GM19463 (cell line): ENCODE measurements around the gene RALGAPA1.
"Not testable (repeated sequence)": the region's sequence is repeated elsewhere in the genome, so short reads cannot be mapped to it uniquely, and the experiment has no call there.

Experiments
- ATAC-seq: cut with Tn5 transposase; IDR thresholded peaks from one replicate; pipeline ENCODE4 v1.9.1; 2021; ENCODE audit warnings: mild to moderate bottlenecking, moderate library complexity; ENCODE audit not compliant: unreplicated experiment

RALGAPA1 gene

DNA sequence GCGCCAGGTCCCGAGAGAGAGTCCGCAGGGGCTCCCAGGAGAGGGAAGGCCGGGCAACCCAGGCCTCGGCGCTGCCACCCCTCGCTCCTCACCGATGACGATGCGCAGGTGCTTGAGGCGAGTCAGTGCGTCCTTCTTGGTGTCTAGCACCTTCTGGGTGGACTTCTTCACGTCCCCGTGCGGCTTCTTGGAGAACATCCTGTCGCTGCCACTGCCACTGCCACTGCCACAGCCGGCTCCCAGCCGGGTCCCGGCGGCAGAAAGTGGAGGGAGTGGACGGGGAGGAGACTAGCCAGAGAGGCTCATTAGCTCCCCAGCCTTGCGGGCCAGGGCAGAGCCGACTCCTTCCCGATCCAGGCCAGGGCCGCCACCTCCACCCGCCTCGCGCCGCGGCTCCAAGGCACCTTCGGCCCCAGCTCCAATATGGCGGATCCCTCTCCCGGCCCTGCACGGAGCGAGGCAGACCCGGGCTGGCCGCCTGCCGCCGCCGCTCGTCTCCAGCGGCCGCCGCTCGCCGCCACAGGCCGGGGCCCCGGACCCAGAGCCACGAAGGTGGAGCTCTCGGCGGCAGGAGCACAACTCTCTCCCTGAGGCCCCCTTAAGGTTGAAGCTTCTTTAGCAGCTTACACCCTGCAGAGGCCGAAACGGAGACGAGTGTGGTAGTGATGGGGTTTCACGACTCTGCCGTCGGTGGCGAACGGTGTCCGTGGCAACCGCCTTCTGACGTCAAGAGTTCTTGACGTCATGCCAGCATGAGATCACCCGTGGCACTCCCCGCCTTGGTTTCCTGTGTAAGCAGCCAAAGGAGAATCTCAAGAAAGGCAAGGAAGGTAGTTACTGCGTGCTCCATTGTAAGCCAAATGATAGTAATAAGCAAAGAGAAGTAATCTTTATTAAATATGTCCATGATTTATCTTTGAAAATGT, at the start of gene RALGAPA1:
TSS of gene RALGAPA1 (minus strand) at position 658 of the 926 bp plus-strand sequence. CDS start at position 198, 460 bp downstream.
- ATAC-seq = peak; percentile 95

DNA sequence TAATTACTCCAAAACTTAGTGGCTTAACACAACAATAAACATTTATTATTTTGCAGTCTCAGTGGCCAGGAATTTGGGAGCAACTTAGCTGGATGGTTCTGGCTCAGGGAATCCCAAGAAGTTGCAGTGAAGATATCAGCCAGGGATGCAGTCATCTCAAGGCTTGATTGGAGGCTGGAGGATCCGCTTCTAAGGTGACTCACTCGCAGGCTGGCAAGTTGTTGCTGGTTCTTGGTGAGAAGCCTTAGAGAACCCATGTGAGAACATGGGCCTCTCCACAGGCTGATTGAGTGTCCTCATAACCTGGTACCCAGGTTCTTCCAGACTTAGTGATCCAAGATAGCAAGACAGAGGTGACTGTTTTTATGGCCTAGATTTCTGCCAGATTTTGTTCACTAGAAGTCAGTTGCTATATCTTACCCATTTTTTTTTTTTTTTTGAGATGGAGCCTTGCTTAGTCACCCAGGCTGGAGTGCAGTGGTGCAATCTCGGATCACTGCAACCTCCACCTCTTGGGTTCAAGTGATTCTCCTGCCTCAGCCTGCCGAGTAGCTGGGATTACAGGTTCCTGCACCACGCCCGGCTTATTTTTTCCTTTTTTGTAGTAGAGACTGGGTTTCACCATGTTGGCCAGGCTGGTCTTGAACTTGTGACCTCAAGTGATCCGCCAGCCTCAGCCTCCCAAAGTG, 49.6 kb upstream of the RALGAPA1 start:
- no peak for ATAC-seq

- ATAC-seq = peak; percentile 98
Observed at GRCh38 chr14:35855876-35856481, 46.9 kb upstream of the RALGAPA1 start.

DNA sequence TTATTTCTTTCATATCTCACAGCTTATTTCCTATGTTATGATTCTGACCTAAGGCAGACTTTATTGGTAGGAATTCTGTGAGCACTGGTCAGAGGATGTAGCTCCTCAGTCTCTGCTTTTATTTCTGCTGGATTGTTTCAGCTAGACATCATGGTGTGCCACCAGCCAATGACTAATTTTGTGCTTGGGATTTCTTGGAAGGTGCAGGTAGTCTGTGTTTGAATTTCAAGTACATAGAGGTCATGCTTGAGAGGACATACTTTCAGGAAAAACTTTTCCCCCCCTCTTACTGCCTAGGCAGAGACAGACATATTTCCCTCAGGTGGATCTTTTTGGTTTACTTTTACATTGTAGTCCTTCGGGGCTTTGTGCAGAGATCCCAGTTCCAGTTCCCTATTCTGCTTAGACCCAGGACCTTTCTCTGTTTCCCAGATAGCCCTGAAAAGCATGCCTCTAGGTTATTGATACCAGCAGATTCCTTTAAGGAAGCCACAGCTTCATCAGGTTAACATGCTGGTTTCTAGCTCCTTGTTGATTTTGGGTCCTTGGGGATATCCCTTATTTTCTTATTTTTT, 45.7 kb upstream of the RALGAPA1 start:
- no peak for ATAC-seq

DNA sequence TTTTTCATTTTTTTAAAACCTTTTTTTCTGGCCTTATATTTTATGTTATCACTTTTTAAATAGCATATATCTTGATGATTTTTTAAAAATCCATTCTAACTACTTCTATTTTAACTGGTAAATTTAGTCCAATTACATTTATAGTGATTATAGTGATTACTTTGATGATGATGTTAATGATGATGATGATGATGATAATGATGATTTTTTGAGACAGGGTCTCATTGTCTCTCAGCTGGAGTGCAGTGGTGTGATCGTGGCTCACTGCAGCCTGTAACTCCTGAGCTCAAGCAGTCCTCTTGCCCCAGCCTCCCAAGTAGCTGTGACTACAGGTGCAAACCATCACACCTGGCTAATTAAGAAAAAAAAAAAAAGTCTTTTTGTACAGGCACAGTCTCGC, 44.1 kb upstream of the RALGAPA1 start:
- no peak for ATAC-seq

DNA sequence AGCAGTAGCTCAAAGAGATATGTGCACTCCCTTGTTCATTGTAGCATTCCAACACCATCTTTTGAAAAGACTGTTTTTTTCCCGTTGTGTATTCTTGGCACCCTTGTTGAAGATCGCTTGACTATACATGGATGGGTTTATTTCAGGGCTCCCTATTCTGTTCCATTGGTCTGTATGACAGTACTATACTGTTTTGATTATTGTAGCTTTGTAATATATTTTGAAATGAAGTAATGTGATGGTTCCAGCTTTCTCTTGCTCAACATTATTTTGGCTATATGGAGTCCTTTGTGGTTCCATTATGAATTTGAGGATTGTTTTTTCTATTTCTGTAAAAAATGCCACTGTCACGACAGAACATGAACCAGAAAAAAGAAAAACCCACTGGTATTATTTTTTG, 42.7 kb upstream of the RALGAPA1 start:
- no peak for ATAC-seq

GRCh38 chr14:35849122-35849521, 40.0 kb upstream of the RALGAPA1 start:
- no peak for ATAC-seq

- no peak for ATAC-seq
Observed at GRCh38 chr14:35847636-35848035, 38.5 kb upstream of the RALGAPA1 start.

GRCh38 chr14:35844494-35844893, 35.4 kb upstream of the RALGAPA1 start:
- ATAC-seq = no peak

GRCh38 chr14:35842245-35842644, 33.1 kb upstream of the RALGAPA1 start:
- not testable (repeated sequence) for ATAC-seq

- not testable (repeated sequence) for ATAC-seq
Observed at GRCh38 chr14:35841704-35842103, 32.6 kb upstream of the RALGAPA1 start.

DNA sequence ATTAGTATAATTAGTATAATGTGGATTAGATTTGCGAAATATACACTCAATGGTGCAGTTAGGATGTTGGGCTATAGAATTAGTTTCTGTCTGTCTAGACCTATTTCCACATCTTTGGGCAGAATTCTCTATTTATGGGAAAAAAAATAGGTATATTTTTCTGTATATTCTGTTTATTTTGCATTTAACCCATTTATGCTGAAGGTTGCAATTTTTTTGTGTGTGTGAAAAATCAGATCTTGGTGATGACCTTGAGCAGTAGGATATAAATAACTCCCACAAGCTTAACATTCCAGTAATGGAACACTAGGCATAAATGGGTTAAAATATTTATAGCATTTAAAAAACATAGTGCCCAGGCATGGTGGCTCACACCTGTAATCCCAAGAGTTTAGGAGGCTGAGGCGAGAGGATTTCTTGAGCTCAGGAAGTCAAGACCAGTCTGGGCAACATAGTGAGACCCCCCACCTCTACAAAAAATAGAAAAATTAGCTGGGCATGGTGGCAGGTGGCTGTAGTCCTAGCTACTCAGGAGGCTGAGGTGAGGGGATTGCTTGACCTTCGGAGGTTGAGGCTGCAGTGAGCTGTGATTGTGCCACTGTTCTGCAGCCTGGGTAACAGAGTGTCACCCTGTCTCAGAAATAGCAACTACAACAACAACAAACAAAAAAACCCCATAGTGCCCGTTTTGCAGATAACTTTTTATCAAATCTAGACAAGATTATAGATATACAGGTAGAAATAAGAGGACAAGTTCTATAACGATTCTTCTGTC, 26.3 kb upstream of the RALGAPA1 start:
- ATAC-seq = no peak

GRCh38 chr14:35829449-35829848, 20.4 kb upstream of the RALGAPA1 start:
- no peak for ATAC-seq

- ATAC-seq = no peak
Observed at GRCh38 chr14:35827678-35828472, 18.8 kb upstream of the RALGAPA1 start.

DNA sequence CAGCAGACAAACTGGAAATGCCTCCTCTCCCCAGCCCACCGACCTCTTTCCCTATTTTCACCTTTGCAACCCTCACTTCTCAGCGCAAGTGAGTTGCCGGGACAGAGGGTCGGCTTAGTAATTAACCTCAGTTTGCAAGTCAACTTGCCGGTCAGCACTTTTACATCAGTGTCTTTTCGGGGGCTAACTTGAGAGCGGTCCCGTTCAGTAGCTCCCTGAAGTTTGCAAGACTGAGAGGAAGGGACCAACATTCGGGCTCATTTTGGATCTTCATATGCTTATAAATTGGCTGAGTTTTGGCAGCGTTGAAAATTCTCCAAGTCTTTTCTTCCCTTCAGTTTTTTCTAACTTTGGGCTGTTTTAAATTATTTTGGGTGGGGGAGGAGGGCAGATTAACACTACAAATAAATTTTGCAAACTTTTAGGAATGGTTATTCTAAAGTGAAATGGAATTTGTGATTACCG, 17.9 kb upstream of the RALGAPA1 start:
- ATAC-seq = no peak

GRCh38 chr14:35826218-35826951, 17.3 kb upstream of the RALGAPA1 start, which contains the start of gene BRMS1L:
TSS of gene BRMS1L (plus strand) at chr14:35826338. CDS start at chr14:35826517, 179 bp downstream.
- peak; percentile 94 for ATAC-seq

DNA sequence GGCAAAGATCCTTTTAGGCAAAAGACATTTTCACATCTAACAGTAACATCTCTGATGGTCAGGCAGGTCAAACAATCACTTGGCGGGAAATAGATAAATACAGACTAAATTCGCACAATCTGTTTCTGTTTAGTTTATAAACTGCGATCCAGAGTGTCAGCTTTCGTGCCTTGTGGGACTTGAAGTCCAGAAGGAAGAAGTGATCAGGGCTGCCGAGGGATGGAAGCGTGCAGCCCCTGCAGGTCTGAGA, 16.8 kb upstream of the RALGAPA1 start:
- no peak for ATAC-seq

DNA sequence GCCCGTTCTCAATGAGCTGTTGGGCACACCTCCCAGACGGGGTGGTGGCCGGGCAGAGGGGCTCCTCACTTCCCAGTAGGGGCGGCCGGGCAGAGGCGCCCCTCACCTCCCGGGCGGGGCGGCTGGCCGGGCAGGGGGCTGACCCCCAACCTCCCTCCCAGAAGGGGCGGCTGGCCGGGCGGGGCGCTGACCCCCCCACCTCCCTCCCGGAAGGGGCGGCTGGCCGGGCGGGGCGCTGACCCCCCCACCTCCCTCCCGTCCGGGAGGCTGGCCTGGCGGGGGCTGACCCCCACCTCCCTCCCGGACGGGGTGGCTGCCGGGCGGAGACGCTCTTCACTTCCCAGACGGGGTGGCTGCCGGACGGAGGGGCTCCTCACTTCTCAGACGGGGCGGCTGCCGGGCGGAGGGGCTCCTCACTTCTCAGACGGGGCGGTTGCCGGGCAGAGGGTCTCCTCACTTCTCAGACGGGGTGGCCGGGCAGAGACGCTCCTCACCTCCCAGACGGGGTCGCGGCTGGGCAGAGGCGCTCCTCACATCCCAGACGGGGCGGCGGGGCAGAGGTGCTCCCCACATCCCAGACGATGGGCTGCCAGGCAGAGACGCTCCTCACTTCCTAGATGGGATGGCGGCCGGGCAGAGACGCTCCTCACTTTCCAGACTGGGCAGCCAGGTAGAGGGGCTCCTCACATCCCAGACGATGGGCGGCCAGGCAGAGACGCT, 15.5 kb upstream of the RALGAPA1 start:
- ATAC-seq = not testable (repeated sequence)
